SK-N-SH treated with all-trans-retinoic acid at 6 μM for 48 hours (cell line): ENCODE data around the gene PNPO.

Source experiments
- ATAC-seq: fragments of 200-7000 bp; cut with Tn5 transposase; 3 replicates; pipeline ENCODE4 v1.9.1; 2020; ENCODE audit warnings: mild to moderate bottlenecking, moderate library complexity
- ARNTL ChIP-seq: fragments of 450-650 bp; formaldehyde crosslinking; IDR thresholded peaks from 2 replicates; pipeline ENCODE4 v1.5.0; 2020; ENCODE audit warnings: low read depth, mild to moderate bottlenecking, moderate library complexity, borderline replicate concordance
- BACH2 ChIP-seq: fragments of 250-450 bp; sonication (Bioruptor Pico); IDR thresholded peaks from 2 replicates; pipeline ENCODE4 v1.9.0; 2021; ENCODE audit warnings: mild to moderate bottlenecking, borderline replicate concordance
- CREB5 ChIP-seq: fragments of 250-450 bp; sonication (Bioruptor Pico); IDR thresholded peaks from 2 replicates; pipeline ENCODE4 v1.5.1; 2020; ENCODE audit warnings: low read depth, mild to moderate bottlenecking, moderate library complexity
- CSDC2 ChIP-seq: fragments of 250-450 bp; sonication (Bioruptor Pico); IDR thresholded peaks from 2 replicates; pipeline ENCODE4 v1.5.0; 2020; ENCODE audit warnings: mild to moderate bottlenecking, moderate library complexity
- ESRRG ChIP-seq: fragments of 250-450 bp; sonication (Bioruptor Pico); IDR thresholded peaks from 2 replicates; pipeline ENCODE4 v1.6.1; 2021; ENCODE audit warnings: mild to moderate bottlenecking
- GLIS3 ChIP-seq: fragments of 250-450 bp; sonication (Bioruptor Pico); IDR thresholded peaks from 2 replicates; pipeline ENCODE4 v1.5.0; 2020; ENCODE audit warnings: mild to moderate bottlenecking, moderate library complexity
- ISL1 ChIP-seq: fragments of 250-450 bp; sonication (Bioruptor Pico); IDR thresholded peaks from 2 replicates; pipeline ENCODE4 v2.1.2; 2022; ENCODE audit warnings: mild to moderate bottlenecking, moderate library complexity
- OSR1 ChIP-seq: fragments of 250-450 bp; sonication (Bioruptor Pico); IDR thresholded peaks from 2 replicates; pipeline ENCODE4 v1.8.0; 2022; ENCODE audit warnings: moderate library complexity, mild to moderate bottlenecking, inconsistent platforms
- PATZ1 ChIP-seq: fragments of 250-450 bp; sonication (Bioruptor Pico); IDR thresholded peaks from 2 replicates; pipeline ENCODE4 v1.8.0; 2020; ENCODE audit warnings: mild to moderate bottlenecking, moderate library complexity, borderline replicate concordance
- PPARA ChIP-seq: fragments of 250-450 bp; sonication (Bioruptor Pico); IDR thresholded peaks from 2 replicates; pipeline ENCODE4 v1.5.0; 2020; ENCODE audit warnings: mild to moderate bottlenecking, borderline replicate concordance
- SNAI2 ChIP-seq: fragments of 250-450 bp; sonication (Bioruptor Pico); IDR thresholded peaks from 2 replicates; pipeline ENCODE4 v1.5.0; 2020; ENCODE audit warnings: mild to moderate bottlenecking, moderate library complexity
- TCF4 ChIP-seq: fragments of 250-450 bp; sonication (Bioruptor Pico); IDR thresholded peaks from 2 replicates; pipeline ENCODE4 v1.8.0; 2021; ENCODE audit warnings: mild to moderate bottlenecking, moderate library complexity, borderline replicate concordance
- TOX ChIP-seq: fragments of 250-450 bp; sonication (Bioruptor Pico); IDR thresholded peaks from 2 replicates; pipeline ENCODE4 v1.8.0; 2021; ENCODE audit warnings: mild to moderate bottlenecking, moderate library complexity, borderline replicate concordance
- TSHZ2 ChIP-seq: fragments of 250-450 bp; sonication (Bioruptor Pico); IDR thresholded peaks from 2 replicates; pipeline ENCODE4 v1.5.0; 2020; ENCODE audit warnings: mild to moderate bottlenecking, moderate library complexity
- ZFP3 ChIP-seq: fragments of 250-450 bp; sonication (Bioruptor Pico); IDR thresholded peaks from 2 replicates; pipeline ENCODE4 v1.5.0; 2020; ENCODE audit warnings: mild to moderate bottlenecking, moderate library complexity
- ZFP30 ChIP-seq: fragments of 450-650 bp; formaldehyde crosslinking; IDR thresholded peaks from 2 replicates; pipeline ENCODE4 v1.5.0; 2022; ENCODE audit warnings: mild to moderate bottlenecking, moderate library complexity
- ZNF565 ChIP-seq: fragments of 450-650 bp; formaldehyde crosslinking; conservative IDR thresholded peaks from 2 replicates; pipeline ENCODE4 v1.5.0; 2020; ENCODE audit warnings: low read depth, mild to moderate bottlenecking, moderate library complexity
- ZNF70 ChIP-seq: fragments of 450-650 bp; formaldehyde crosslinking; IDR thresholded peaks from 2 replicates; pipeline ENCODE4 v1.5.0; 2020; ENCODE audit warnings: mild to moderate bottlenecking, moderate library complexity
- TF ChIP-seq, protein P1 (sequence below): fragments of 250-450 bp; sonication (Bioruptor Pico); IDR thresholded peaks from 2 replicates; pipeline ENCODE4 v1.8.0; 2021; ENCODE audit warnings: low read depth, mild to moderate bottlenecking, moderate library complexity, borderline replicate concordance

PNPO gene

DNA sequence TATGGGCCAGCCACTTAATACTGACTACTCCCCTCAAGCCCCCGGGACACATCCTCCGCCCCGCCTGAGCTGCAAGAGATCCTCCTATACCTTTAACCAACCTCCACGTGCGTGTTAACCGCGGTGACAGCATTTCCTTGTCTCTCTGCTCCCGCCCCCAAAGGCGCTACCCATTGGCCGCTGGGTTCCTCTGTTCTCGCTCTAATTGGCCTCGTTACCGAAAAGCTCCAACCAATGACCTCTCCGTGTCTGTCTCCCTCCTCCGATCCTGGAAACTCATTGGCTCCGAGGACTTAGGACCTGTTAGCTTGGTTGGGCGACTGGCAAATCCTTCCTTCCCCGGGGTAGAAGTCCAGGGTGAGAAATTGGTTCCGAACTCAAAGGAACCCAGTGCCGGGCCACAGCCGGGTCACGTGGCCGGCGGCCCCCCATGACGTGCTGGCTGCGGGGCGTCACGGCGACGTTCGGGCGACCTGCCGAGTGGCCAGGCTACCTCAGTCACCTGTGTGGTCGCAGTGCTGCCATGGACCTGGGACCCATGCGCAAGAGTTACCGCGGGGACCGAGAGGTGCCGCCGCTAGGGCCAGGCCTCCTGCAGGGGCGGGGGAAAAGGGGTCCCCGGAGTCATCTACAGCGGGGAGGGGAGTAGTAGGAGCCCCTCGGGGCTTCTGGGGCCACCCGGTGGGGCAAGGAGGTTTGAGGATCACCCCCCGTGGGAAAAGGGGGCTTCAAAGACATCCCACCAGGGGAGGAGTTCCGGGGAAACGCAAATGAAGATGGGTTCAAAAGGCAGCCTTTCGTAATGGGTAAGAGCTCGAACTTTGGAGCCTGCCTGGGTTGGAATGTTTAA lies at the start of gene PNPO:
PNPO (plus strand) TSS at position 326 of the 850 bp plus-strand sequence; CDS start at position 431, 105 bp downstream.
- ATAC-seq, result peak; percentile 100
- TF ChIP-seq TCF4, result no peak
- no peak for TF ChIP-seq TSHZ2 (CRISPR knock-in tag)
- TF ChIP-seq ZNF565, result no peak
- TF ChIP-seq ARNTL (CRISPR knock-in tag), result no peak
- no peak for TF ChIP-seq ZFP30 (CRISPR knock-in tag)
- no peak for TF ChIP-seq SNAI2 (CRISPR knock-in tag)
- TF ChIP-seq CSDC2 (CRISPR knock-in tag), result no peak
- TF ChIP-seq ZNF70, result no peak
- TF ChIP-seq OSR1 (CRISPR knock-in tag), result no peak
- no peak for TF ChIP-seq PATZ1 (CRISPR knock-in tag)

DNA sequence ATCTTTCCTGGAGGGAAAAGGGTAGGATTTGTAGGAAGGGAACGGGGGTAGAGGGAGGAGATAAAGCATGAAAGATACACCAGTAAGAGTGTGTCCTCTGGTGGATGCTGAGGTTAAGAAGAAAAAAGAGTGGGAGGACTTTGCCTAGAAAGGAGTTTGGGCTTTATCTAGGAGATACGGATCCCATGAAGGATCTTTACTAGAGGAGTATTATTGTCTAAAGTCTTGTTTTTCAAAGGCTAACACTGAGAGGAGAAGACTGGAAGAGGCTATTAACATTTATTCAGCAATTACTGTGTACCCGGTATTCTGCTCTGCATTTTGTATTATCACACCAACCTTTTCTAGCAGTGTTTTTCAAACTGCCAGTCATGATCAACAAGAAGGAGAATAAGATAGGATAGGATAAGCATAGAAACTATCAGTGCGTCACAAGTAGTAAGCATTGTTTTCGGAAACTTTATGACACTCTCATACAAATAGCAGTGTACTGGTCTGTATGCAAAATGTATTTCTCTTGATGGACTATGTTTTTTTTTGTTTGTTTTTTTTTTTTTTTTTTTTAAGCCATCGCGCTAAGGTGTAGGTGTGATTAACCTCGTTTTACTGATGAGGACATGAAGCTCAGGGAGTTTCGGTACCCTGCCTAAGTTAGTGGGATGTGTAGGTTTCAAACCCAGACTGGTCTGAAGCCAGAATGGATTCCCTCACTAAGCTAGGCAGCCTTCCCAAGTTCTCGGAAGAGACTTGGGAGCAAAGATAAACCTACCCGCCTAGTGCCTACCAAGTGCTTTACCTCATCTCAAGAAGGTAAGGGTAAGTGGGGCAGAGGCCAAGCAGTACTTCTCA lies 46.6 kb upstream of the PNPO start:
- ATAC-seq, result no peak
- no peak for TF ChIP-seq PATZ1 (CRISPR knock-in tag)
- no peak for TF ChIP-seq GLIS3 (CRISPR knock-in tag)
- no peak for TF ChIP-seq ZFP3 (CRISPR knock-in tag)
- TF ChIP-seq BACH2 (CRISPR knock-in tag), result no peak
- TF ChIP-seq ZNF70, result no peak
- TF ChIP-seq ARNTL (CRISPR knock-in tag), result no peak
- TF ChIP-seq TSHZ2 (CRISPR knock-in tag), result no peak
- TF ChIP-seq ESRRG (CRISPR knock-in tag), result no peak
- TF ChIP-seq OSR1 (CRISPR knock-in tag), result no peak
- no peak for TF ChIP-seq TOX (CRISPR knock-in tag)
- TF ChIP-seq TCF4, result no peak
- TF ChIP-seq PPARA (CRISPR knock-in tag), result no peak
- TF ChIP-seq ZFP30 (CRISPR knock-in tag), result no peak
- no peak for TF ChIP-seq ISL1 (CRISPR knock-in tag)
- TF ChIP-seq, protein P1, sequence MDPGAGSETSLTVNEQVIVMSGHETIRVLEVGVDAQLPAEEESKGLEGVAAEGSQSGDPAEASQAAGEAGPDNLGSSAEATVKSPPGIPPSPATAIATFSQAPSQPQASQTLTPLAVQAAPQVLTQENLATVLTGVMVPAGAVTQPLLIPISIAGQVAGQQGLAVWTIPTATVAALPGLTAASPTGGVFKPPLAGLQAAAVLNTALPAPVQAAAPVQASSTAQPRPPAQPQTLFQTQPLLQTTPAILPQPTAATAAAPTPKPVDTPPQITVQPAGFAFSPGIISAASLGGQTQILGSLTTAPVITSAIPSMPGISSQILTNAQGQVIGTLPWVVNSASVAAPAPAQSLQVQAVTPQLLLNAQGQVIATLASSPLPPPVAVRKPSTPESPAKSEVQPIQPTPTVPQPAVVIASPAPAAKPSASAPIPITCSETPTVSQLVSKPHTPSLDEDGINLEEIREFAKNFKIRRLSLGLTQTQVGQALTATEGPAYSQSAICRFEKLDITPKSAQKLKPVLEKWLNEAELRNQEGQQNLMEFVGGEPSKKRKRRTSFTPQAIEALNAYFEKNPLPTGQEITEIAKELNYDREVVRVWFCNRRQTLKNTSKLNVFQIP, result no peak
- no peak for TF ChIP-seq ZNF565
- TF ChIP-seq CREB5 (CRISPR knock-in tag), result no peak
- no peak for TF ChIP-seq SNAI2 (CRISPR knock-in tag)
